IMR-90 (cell line): ENCODE data around the gene TTLL11.

Source experiments
- CHD1 ChIP-seq: IDR thresholded peaks from 2 replicates; pipeline ENCODE4 v1.6.1; 2012; ENCODE audit warnings: low read depth, low read length, improper control_type of control experiment
- CTCF ChIP-seq: conservative IDR thresholded peaks from 2 replicates; pipeline ENCODE4 v1.5.1; 2012; ENCODE audit warnings: mild to moderate bottlenecking, low read depth, low read length, improper control_type of control experiment
- ELK1 ChIP-seq: fragments of 150-350 bp; IDR thresholded peaks from 2 replicates; pipeline ENCODE4 v1.6.1; 2016; ENCODE audit warnings: low read depth, mild to moderate bottlenecking, low read length, moderate library complexity, borderline replicate concordance
- FOS ChIP-seq: fragments of 150-350 bp; IDR thresholded peaks from 2 replicates; pipeline ENCODE4 v1.6.1; 2016; ENCODE audit warnings: low read depth, low read length
- MAFK ChIP-seq: IDR thresholded peaks from 2 replicates; pipeline ENCODE4 v1.6.1; 2012; ENCODE audit warnings: low read depth, low read length, improper control_type of control experiment
- POLR2A ChIP-seq: IDR thresholded peaks from 2 replicates; pipeline ENCODE4 v1.6.1; 2012; ENCODE audit warnings: mild to moderate bottlenecking, low read depth, low read length
- RCOR1 ChIP-seq: IDR thresholded peaks from 2 replicates; pipeline ENCODE4 v1.6.1; 2012; ENCODE audit warnings: mild to moderate bottlenecking, low read length, improper control_type of control experiment; ENCODE audit not compliant: insufficient replicate concordance
- RFX5 ChIP-seq: IDR thresholded peaks from 2 replicates; pipeline ENCODE4 v1.8.0; 2012; ENCODE audit warnings: low read depth, mild to moderate bottlenecking, low read length, moderate library complexity
- USF2 ChIP-seq: fragments of 150-350 bp; IDR thresholded peaks from 2 replicates; pipeline ENCODE4 v1.6.1; 2017; ENCODE audit warnings: mild to moderate bottlenecking, antibody characterized with exemption, low read length, low read depth

- no peak for TF ChIP-seq RFX5
- TF ChIP-seq ELK1: no peak
- no peak for TF ChIP-seq CTCF
- TF ChIP-seq FOS: no peak
- no peak for TF ChIP-seq RCOR1
- no peak for TF ChIP-seq POLR2A
- no peak for TF ChIP-seq CHD1
- no peak for TF ChIP-seq USF2
- TF ChIP-seq MAFK: no peak
Observed at GRCh38 chr9:121818016-121818661, 275.0 kb downstream of the TTLL11 start.
